ENCODE measurements around the gene ACSL5.

The ACSL5 gene

DNA sequence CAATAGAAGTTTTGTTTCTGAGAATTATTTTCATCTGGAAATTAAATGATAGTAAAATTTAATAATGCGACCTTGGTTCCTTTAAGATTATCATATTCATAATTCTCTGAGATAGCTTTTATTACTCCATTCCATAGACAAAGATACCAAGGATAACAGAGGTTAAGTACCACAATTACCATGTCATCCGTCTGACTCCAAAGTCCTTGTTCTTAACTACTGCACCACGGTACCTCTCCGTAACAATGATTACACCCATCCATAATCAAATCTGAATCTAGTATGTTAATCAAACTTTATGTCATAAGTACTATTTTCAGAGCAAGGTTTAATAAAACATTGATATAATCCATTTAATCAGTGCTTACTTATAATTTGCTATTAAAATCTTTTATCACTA, 64.4 kb downstream of the ACSL5 start:
- no peak for DNase-seq (ENCODE audit: low spot score)
- no peak for TF ChIP-seq CTCF (IDR thresholded peaks at IDR 0.05; ENCODE audit: extremely low read depth, insufficient read depth, missing control alignments)
- in situ Hi-C loops (cut with MboI; ENCODE audit: low pct_unique_long_range_greater_than_20kb, low sequenced_read_pairs, unreplicated experiment), result loop anchor here (25.0 kb wide), 1 partner anchor 251 kb away; the partner anchor contains the start of gene GPAM

GRCh38 chr10:112441520-112441919, 67.6 kb downstream of the ACSL5 start:
- in situ Hi-C loops (cut with MboI; ENCODE audit: low pct_unique_long_range_greater_than_20kb, low sequenced_read_pairs, unreplicated experiment), result loop anchor here (25.0 kb wide), 1 partner anchor 254 kb away; the partner anchor contains the start of gene GPAM
- TF ChIP-seq CTCF (IDR thresholded peaks at IDR 0.05; ENCODE audit: extremely low read depth, insufficient read depth, missing control alignments), result no peak
- DNase-seq (ENCODE audit: low spot score), result no peak

DNA sequence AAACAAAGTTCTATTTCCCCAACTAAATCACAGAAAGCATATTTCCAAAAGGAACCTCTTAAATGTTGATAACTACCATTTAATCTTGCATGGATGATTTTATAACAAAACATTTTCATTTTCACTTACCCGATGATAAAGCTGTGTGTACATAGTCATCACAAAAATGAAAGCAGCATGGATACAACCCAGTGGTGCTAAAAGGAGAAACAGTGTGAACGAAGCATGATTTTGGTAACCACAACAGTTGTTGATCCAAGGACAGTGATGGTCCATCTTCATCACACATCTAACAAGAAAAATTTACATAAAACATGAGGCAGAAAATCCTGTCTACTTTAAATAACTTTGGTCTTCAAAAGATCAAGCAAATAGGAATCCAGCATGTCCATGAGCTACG, 68.1 kb downstream of the ACSL5 start:
- in situ Hi-C loops (cut with MboI; ENCODE audit: low pct_unique_long_range_greater_than_20kb, low sequenced_read_pairs, unreplicated experiment), result loop anchor here (25.0 kb wide), 1 partner anchor 255 kb away; the partner anchor contains the start of gene GPAM
- TF ChIP-seq CTCF (IDR thresholded peaks at IDR 0.05; ENCODE audit: extremely low read depth, insufficient read depth, missing control alignments), result no peak
- DNase-seq (ENCODE audit: low spot score), result no peak

GRCh38 chr10:112446055-112446854, 72.3 kb downstream of the ACSL5 start:
- in situ Hi-C loops (cut with MboI; ENCODE audit: low pct_unique_long_range_greater_than_20kb, low sequenced_read_pairs, unreplicated experiment), result loop anchor here (25.0 kb wide), 1 partner anchor 259 kb away; the partner anchor contains the start of gene GPAM
- DNase-seq (ENCODE audit: low spot score), result no peak
- no peak for TF ChIP-seq CTCF (IDR thresholded peaks at IDR 0.05; ENCODE audit: extremely low read depth, insufficient read depth, missing control alignments)

- peak; percentile 80 for DNase-seq (ENCODE audit: low spot score)
- TF ChIP-seq CTCF (IDR thresholded peaks at IDR 0.05; ENCODE audit: extremely low read depth, insufficient read depth, missing control alignments), result peak; percentile 27
- in situ Hi-C loops (cut with MboI; ENCODE audit: low pct_unique_long_range_greater_than_20kb, low sequenced_read_pairs, unreplicated experiment), result loop anchor here (25.0 kb wide), 1 partner anchor 260 kb away; the partner anchor contains the start of gene GPAM
These were observed 73.1 kb downstream of the ACSL5 start, which contains the start of the genes VTI1A and ZDHHC6 for GRCh38 chr10:112446855-112447619. VTI1A (plus strand) TSS chr10:112447215; CDS start chr10:112447374, 159 bp downstream. ZDHHC6 (minus strand) TSS chr10:112446914; CDS start chr10:112445436, 1,478 bp downstream.

DNA sequence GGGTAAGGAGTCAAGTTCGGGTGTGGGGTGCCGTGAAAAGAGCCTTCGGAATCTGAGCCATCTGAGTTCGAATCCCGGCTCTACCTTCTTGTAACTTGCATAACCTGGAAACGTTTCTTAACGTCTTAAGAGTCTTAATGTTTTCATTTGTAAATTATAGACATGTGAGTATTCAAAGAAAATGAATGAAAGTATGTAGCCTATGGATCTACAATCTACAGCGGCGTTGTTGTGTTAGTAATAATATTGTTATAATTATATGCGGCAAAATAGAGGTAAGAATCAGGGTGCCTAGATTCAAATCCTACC, 73.7 kb downstream of the ACSL5 start:
- in situ Hi-C loops (cut with MboI; ENCODE audit: low pct_unique_long_range_greater_than_20kb, low sequenced_read_pairs, unreplicated experiment), result loop anchor here (25.0 kb wide), 1 partner anchor 260 kb away; the partner anchor contains the start of gene GPAM
- TF ChIP-seq CTCF (IDR thresholded peaks at IDR 0.05; ENCODE audit: extremely low read depth, insufficient read depth, missing control alignments), result no peak
- no peak for DNase-seq (ENCODE audit: low spot score)

All from GM13977 (cell line).